B cell (primary cell): ENCODE measurements around the gene KLRC2.

Experiments used
- EZH2 ChIP-seq: IDR thresholded peaks from 2 replicates; pipeline ENCODE4 v1.6.1; 2012; ENCODE audit warnings: borderline replicate concordance, low read depth, mild to moderate bottlenecking, moderate library complexity, low read length; ENCODE audit not compliant: insufficient read depth, poor library complexity, severe bottlenecking
- TF ChIP-seq, protein P1 (sequence below): fragments of 200-600 bp; IDR thresholded peaks from one replicate; pipeline ENCODE4 v1.8.0; 2022; ENCODE audit warnings: antibody characterized with exemption, mild to moderate bottlenecking

DNA sequence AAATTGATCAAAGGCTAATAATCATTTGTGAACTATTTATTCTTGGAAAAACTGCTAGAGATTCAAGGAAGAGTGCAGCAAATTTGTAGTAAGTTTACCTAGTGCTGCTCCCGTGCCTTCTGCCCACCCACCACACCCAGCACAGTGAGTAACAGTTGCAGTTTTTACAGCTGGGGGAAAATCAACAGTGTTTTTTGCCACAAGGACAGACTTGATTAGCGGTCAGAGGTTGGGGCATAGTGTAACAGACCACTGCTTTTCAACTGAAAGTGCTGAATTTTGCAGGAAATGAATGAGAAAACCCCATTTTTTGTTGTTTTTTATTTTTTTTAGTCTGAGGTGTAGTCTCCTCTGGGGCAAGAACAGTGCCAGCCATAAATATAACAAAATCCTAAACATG lies 38.5 kb downstream of the KLRC2 start:
- TF ChIP-seq, protein P1, sequence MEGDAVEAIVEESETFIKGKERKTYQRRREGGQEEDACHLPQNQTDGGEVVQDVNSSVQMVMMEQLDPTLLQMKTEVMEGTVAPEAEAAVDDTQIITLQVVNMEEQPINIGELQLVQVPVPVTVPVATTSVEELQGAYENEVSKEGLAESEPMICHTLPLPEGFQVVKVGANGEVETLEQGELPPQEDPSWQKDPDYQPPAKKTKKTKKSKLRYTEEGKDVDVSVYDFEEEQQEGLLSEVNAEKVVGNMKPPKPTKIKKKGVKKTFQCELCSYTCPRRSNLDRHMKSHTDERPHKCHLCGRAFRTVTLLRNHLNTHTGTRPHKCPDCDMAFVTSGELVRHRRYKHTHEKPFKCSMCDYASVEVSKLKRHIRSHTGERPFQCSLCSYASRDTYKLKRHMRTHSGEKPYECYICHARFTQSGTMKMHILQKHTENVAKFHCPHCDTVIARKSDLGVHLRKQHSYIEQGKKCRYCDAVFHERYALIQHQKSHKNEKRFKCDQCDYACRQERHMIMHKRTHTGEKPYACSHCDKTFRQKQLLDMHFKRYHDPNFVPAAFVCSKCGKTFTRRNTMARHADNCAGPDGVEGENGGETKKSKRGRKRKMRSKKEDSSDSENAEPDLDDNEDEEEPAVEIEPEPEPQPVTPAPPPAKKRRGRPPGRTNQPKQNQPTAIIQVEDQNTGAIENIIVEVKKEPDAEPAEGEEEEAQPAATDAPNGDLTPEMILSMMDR = no peak
- no peak for TF ChIP-seq EZH2
